Measurements from ENCODE around the gene ETS1.

ETS1 gene

GRCh38 chr11:128608746-128609407, 21.5 kb upstream of the ETS1 start:
- DNase-seq (ENCODE audit: low spot score in 2 of 2): no peak
- H3K4me1 Mint-ChIP-seq: peaks cover 31% of the 10 kb centered on the region
- H3K4me3 Mint-ChIP-seq: no peak overlapping the region
- H3K9me3 Mint-ChIP-seq: no peaks in the 10 kb centered on the region
- H3K36me3 Mint-ChIP-seq: peaks cover 6% of the 10 kb centered on the region
- peak overlapping the region; percentile 77 for H3K27ac Mint-ChIP-seq
- no peak for ATAC-seq

DNA sequence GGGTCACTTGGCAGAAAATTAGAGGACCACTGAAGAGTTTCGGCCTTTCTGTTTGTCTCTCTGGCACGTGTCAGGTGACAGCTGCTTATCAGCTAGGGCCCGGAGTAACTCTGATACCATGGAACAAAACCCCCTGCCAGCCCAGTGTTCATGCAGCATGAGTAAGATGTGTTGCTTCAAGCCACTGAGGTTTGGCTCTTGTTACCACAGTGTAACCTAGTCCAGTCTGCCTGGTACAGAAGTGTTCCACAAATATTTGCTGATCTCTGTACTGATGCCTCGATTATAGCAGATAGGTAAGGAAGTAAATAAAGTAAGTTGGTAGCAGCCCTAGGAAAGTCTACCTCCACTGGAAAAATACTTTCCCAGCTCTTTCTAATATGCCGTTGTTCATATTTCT, 20.5 kb upstream of the ETS1 start:
- no peak overlapping the region for H3K27ac Mint-ChIP-seq
- peaks cover 39% of the 10 kb centered on the region for H3K4me1 Mint-ChIP-seq
- DNase-seq (ENCODE audit: low spot score in 2 of 2): peak in 1 of 2 donors; percentile 47
- ATAC-seq: no peak
- H3K9me3 Mint-ChIP-seq: no peaks in the 10 kb centered on the region
- H3K4me3 Mint-ChIP-seq: no peak overlapping the region
- H3K36me3 Mint-ChIP-seq: peaks cover 6% of the 10 kb centered on the region

GRCh38 chr11:128604723-128605122, 17.4 kb upstream of the ETS1 start:
- H3K4me1 Mint-ChIP-seq: peaks cover 21% of the 10 kb centered on the region
- no peak overlapping the region for H3K4me3 Mint-ChIP-seq
- no peak overlapping the region for H3K27ac Mint-ChIP-seq
- no peak for ATAC-seq
- H3K9me3 Mint-ChIP-seq: no peaks in the 10 kb centered on the region
- no peak for DNase-seq (ENCODE audit: low spot score in 2 of 2)
- no peaks in the 10 kb centered on the region for H3K36me3 Mint-ChIP-seq

GRCh38 chr11:128603752-128604414, 16.5 kb upstream of the ETS1 start:
- Mint-ChIP-seq H3K4me1 (peaks cover 26% of the 10 kb centered on the region), H3K4me3 (no peak overlapping the region), H3K9me3 (no peaks in the 10 kb centered on the region), H3K27ac (no peak overlapping the region), H3K36me3 (no peaks in the 10 kb centered on the region)
- DNase-seq (ENCODE audit: low spot score in 2 of 2) (peak in 1 of 2 donors; percentile 44), ATAC-seq (no peak)

GRCh38 chr11:128603003-128603696, 15.8 kb upstream of the ETS1 start:
- Mint-ChIP-seq H3K27ac (no peak overlapping the region), H3K36me3 (no peaks in the 10 kb centered on the region), H3K9me3 (no peaks in the 10 kb centered on the region), H3K4me3 (no peak overlapping the region), H3K4me1 (peaks cover 28% of the 10 kb centered on the region)
- DNase-seq (ENCODE audit: low spot score in 2 of 2): no peak
- ATAC-seq: no peak

GRCh38 chr11:128599729-128600128, 12.4 kb upstream of the ETS1 start:
- no peaks in the 10 kb centered on the region for H3K36me3 Mint-ChIP-seq
- DNase-seq (ENCODE audit: low spot score in 2 of 2) (no peak), ATAC-seq (peak; percentile 93)
- H3K9me3 Mint-ChIP-seq: no peaks in the 10 kb centered on the region
- H3K4me3 Mint-ChIP-seq: no peak overlapping the region
- H3K27ac Mint-ChIP-seq: peak overlapping the region; percentile 33
- peaks cover 28% of the 10 kb centered on the region for H3K4me1 Mint-ChIP-seq

DNA sequence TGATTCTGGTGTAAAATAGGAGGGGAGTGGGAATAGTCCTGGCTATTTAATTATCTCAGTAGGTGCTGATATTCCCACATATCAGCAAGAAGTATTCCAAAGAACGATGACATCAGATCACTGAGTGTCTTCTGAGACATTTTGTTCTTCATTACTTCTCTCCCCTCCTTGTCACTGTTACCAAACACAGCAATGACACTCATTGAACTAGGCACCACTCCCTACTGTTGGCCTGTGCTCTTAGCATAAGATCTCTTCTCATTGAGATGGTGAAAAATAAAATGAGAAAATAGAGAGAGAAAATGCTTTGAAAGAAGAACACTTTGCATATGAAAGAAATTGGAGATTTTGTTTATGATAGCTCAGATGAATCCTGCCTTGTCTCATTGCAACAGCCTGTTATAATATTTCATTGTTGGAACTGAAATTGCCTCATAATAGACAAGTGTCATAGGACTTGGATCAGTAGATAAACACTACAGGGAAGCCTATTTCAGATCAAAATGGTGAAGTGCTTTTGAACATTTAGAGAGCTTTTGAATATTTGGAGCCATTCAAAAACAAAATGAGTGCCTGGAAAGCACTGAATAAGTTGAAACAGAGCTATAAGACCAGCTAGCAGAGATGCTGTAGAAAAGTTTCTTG, 11.3 kb upstream of the ETS1 start:
- no peak for DNase-seq (ENCODE audit: low spot score in 2 of 2)

GRCh38 chr11:128598096-128598495, 10.7 kb upstream of the ETS1 start:
- ATAC-seq (no peak), DNase-seq (ENCODE audit: low spot score in 2 of 2) (no peak)
- no peaks in the 10 kb centered on the region for H3K9me3 Mint-ChIP-seq
- H3K36me3 Mint-ChIP-seq: no peaks in the 10 kb centered on the region
- no peak overlapping the region for H3K27ac Mint-ChIP-seq
- H3K4me3 Mint-ChIP-seq: no peak overlapping the region
- peaks cover 16% of the 10 kb centered on the region for H3K4me1 Mint-ChIP-seq

More for the DNA sequence above, 11.3 kb upstream of the ETS1 start:
- H3K4me1 Mint-ChIP-seq: peaks cover 19% of the 10 kb centered on the region
- no peak overlapping the region for H3K27ac Mint-ChIP-seq
- H3K9me3 Mint-ChIP-seq: no peaks in the 10 kb centered on the region
- H3K4me3 Mint-ChIP-seq: no peak overlapping the region
- H3K36me3 Mint-ChIP-seq: no peaks in the 10 kb centered on the region
- ATAC-seq: no peak

DNA sequence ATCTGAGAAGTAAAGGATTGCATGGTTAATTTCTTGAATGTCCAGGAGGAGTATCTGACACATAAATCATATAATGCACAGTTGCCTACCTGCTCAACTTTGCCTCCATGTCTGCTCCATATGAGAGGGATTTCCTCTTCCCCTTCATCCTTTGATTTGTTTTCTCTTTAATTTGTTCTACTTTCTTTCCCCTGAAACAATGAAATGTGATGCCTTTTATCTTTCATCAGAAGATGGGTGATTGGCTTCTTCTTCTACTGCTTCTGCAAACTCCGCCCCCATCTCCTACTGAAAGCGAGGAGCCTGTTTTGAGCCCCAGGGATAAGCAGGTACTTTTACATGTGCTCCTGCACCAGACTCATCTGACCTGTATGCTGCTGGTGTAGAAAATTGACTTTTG, 9.9 kb upstream of the ETS1 start:
- no peak overlapping the region for H3K27ac Mint-ChIP-seq

GRCh38 chr11:128596250-128596649, 8.9 kb upstream of the ETS1 start:
- H3K4me1 Mint-ChIP-seq: peaks cover 12% of the 10 kb centered on the region
- no peak overlapping the region for H3K27ac Mint-ChIP-seq
- no peak for DNase-seq (ENCODE audit: low spot score in 2 of 2)
- H3K9me3 Mint-ChIP-seq: no peaks in the 10 kb centered on the region
- H3K36me3 Mint-ChIP-seq: no peaks in the 10 kb centered on the region
- ATAC-seq: no peak
- H3K4me3 Mint-ChIP-seq: no peak overlapping the region

More for the DNA sequence above, 9.9 kb upstream of the ETS1 start:
- DNase-seq (ENCODE audit: low spot score in 2 of 2) (no peak), ATAC-seq (no peak)
- Mint-ChIP-seq H3K4me3 (no peak overlapping the region), H3K4me1 (peaks cover 12% of the 10 kb centered on the region), H3K36me3 (no peaks in the 10 kb centered on the region), H3K9me3 (no peaks in the 10 kb centered on the region)

DNA sequence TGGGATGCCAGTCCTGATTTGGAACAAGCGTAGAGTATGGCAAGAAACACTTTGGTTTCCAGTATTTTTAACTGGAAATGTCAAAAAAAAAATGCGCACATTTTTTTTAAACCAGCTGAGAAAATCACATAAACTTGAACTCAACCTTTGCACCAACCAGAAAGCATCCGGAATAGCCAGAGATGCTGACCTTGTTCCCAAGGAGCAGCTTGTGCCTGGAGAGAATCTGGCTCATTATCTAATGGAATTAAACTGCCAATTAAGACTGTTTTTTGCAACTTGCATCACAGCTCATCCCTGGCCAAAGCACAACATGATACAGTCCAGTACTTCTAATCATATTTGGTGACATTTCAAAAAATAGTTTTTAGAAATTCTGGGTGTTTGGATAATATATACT, 8.4 kb upstream of the ETS1 start:
- Mint-ChIP-seq H3K4me3 (no peak overlapping the region), H3K9me3 (no peaks in the 10 kb centered on the region)

DNA sequence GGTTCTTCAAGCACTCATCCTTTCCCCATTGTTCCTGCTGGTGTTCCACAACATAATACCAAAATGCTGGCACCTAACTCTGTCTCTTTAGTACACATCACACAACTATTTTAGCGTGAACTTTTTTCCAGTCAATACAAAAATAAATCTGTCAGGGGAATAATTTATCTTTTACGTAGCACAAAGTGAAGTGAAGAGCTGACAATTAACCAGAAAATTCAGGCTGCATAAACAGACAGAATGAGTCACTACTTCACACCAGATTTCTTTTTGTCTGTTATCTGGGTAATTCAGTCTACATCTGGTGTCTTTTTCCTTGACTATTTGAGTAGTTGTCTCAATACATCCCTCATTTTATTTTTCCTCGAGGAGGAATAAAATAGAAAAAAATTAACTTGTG, 7.9 kb upstream of the ETS1 start:
- ATAC-seq (no peak), DNase-seq (ENCODE audit: low spot score in 2 of 2) (no peak)
- Mint-ChIP-seq H3K9me3 (no peaks in the 10 kb centered on the region), H3K4me3 (no peak overlapping the region), H3K4me1 (peaks cover 12% of the 10 kb centered on the region), H3K27ac (no peak overlapping the region), H3K36me3 (no peaks in the 10 kb centered on the region)

More for the DNA sequence above, 8.4 kb upstream of the ETS1 start:
- Mint-ChIP-seq H3K36me3 (no peaks in the 10 kb centered on the region), H3K27ac (no peak overlapping the region), H3K4me1 (peaks cover 12% of the 10 kb centered on the region)
- DNase-seq (ENCODE audit: low spot score in 2 of 2) (no peak), ATAC-seq (no peak)

DNA sequence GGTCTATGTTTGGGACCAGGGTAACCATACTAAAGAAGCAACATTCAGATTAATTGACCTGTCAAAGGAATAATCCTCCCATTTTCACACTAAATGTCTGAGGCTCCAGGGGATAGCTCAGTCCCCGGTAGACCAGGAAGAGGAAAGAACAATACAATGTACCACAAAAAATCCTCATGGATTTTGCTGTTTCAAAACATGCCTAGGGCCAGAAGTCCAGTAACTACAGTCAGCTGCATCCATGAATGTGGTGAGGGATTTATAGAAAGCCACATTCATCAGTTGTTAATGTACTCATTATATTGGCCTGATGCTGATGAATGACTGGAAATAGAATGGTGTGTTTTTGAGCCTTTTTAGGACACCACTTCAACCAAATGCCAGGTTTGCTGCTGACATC, 6.9 kb upstream of the ETS1 start:
- H3K9me3 Mint-ChIP-seq: no peaks in the 10 kb centered on the region
- DNase-seq (ENCODE audit: low spot score in 2 of 2) (no peak), ATAC-seq (no peak)
- H3K4me3 Mint-ChIP-seq: no peak overlapping the region
- peaks cover 5% of the 10 kb centered on the region for H3K4me1 Mint-ChIP-seq
- no peak overlapping the region for H3K27ac Mint-ChIP-seq
- H3K36me3 Mint-ChIP-seq: no peaks in the 10 kb centered on the region

- DNase-seq (ENCODE audit: low spot score in 2 of 2) (no peak), ATAC-seq (no peak)
- no peaks in the 10 kb centered on the region for H3K36me3 Mint-ChIP-seq
- no peaks in the 10 kb centered on the region for H3K9me3 Mint-ChIP-seq
- no peak overlapping the region for H3K27ac Mint-ChIP-seq
- H3K4me3 Mint-ChIP-seq: no peak overlapping the region
- no peaks in the 10 kb centered on the region for H3K4me1 Mint-ChIP-seq
Observed at GRCh38 chr11:128593281-128593680, 5.9 kb upstream of the ETS1 start.

DNA sequence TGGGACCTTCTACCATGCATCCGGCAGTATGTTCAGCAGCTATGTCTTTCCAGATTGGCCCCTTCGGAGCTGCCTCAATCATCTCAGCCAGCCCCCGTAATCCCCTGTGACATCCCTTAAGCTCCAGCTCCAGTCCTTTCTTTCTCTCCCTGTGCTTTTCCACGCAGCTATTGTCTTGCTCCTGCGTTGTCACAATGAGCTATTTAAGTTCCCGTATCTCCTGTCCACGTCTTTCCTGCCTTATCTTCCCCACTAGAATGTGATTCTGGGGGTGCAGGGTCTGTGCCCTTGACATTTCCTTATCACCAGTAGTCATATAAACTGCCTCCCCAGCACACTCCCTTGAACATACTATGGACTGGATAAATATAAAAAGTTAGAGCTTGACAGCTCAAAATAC, 5.1 kb upstream of the ETS1 start:
- ATAC-seq: no peak

More for the DNA sequence above, 5.1 kb upstream of the ETS1 start:
- no peaks in the 10 kb centered on the region for H3K4me1 Mint-ChIP-seq
- DNase-seq (ENCODE audit: low spot score in 2 of 2): no peak
- H3K9me3 Mint-ChIP-seq: no peaks in the 10 kb centered on the region
- no peak overlapping the region for H3K27ac Mint-ChIP-seq
- no peaks in the 10 kb centered on the region for H3K36me3 Mint-ChIP-seq
- no peak overlapping the region for H3K4me3 Mint-ChIP-seq

Data from stimulated activated effector memory CD8-positive, alpha-beta T cell treated with anti-CD3 and anti-CD28 coated beads, Interleukin-12 subunit alpha, Interleukin-12 subunit beta, amount 100 ng/mL, for 72 hours (primary cell).